CD14-positive monocyte (primary cell): ENCODE data around the gene NR3C1. TPM values are rescaled to one million over a fixed set of nuclear protein-coding genes. Genes with fewer than 3 reads are reported as not detected.

ENCODE experiments used
- DNase-seq, 3 donors: peaks; one replicate each; pipeline ENCODE4 v3.0.0-alpha.2; 2011 to 2022
- H2AFZ ChIP-seq: 2 replicates; pipeline ENCODE4 v1.6.0; 2012; ENCODE audit warnings: mild to moderate bottlenecking, low read depth, low read length, inconsistent platforms; ENCODE audit not compliant: insufficient read depth, poor library complexity, severe bottlenecking
- H3K27ac ChIP-seq, 2 donors: 1 replicate in 1 of 2; 2 replicates in 1 of 2; pipeline ENCODE4 v1.5.1; 2012 to 2013; ENCODE audit warnings: low read length in 2 of 2, control low read depth in 1 of 2, inconsistent platforms in 1 of 2, low read depth in 1 of 2, mild to moderate bottlenecking in 1 of 2
- H3K27me3 ChIP-seq, 2 donors: one replicate each; pipeline versions ENCODE4 v1.6.0 to v1.6.1; 2011 to 2013; ENCODE audit warnings: low read length in 2 of 2; ENCODE audit not compliant: control insufficient read depth in 2 of 2, insufficient read depth in 2 of 2
- H3K36me3 ChIP-seq, 2 donors: replicated peaks in 1 of 2; 1 replicate in 1 of 2; 2 replicates in 1 of 2; pipeline versions ENCODE4 v1.5.1 to v1.6.1; 2012 to 2013; ENCODE audit warnings: low read length in 2 of 2, control low read depth in 1 of 2, inconsistent platforms in 1 of 2, mild to moderate bottlenecking in 1 of 2; ENCODE audit not compliant: insufficient read depth in 2 of 2, control insufficient read depth in 1 of 2
- H3K4me1 ChIP-seq, 2 donors: 1 replicate in 1 of 2; 2 replicates in 1 of 2; pipeline versions ENCODE4 v1.5.1 to v1.6.1; 2012 to 2013; ENCODE audit warnings: low read length in 2 of 2, control low read depth in 1 of 2, inconsistent platforms in 1 of 2, mild to moderate bottlenecking in 1 of 2, moderate library complexity in 1 of 2; ENCODE audit not compliant: insufficient read depth in 2 of 2, control insufficient read depth in 1 of 2
- H3K4me2 ChIP-seq: replicated peaks from 2 replicates; pipeline ENCODE3; 2012; ENCODE audit warnings: low read length, moderate library complexity, mild to moderate bottlenecking; ENCODE audit not compliant: poor library complexity, severe bottlenecking; ENCODE audit errors: extremely low read depth
- H3K4me3 ChIP-seq, 3 experiments: fragments of 200-600 bp in 1 of 3; sonication (generic) in 1 of 3; replicated peaks in 1 of 3; 1 replicate in 2 of 3; 2 replicates in 1 of 3; pipeline ENCODE4 v1.5.1; 2011 to 2013; ENCODE audit warnings: low read length in 3 of 3, mild to moderate bottlenecking in 3 of 3, control low read depth in 2 of 3, low read depth in 2 of 3, inconsistent platforms in 1 of 3, moderate library complexity in 1 of 3
- H3K79me2 ChIP-seq: 2 replicates; pipeline ENCODE4 v1.6.0; 2012; ENCODE audit warnings: mild to moderate bottlenecking, control low read depth, inconsistent platforms, low read length, moderate library complexity; ENCODE audit not compliant: insufficient read depth
- H3K9ac ChIP-seq: 2 replicates; pipeline ENCODE4 v1.6.0; 2017; ENCODE audit warnings: low read length, mild to moderate bottlenecking; ENCODE audit not compliant: insufficient read depth, poor library complexity, severe bottlenecking
- H3K9me3 ChIP-seq, 2 donors: replicated peaks in 1 of 2; 1 replicate in 1 of 2; 2 replicates in 1 of 2; pipeline versions ENCODE4 v1.5.1 to v1.6.1; 2012 to 2013; ENCODE audit warnings: low read length in 2 of 2, control low read depth in 1 of 2; ENCODE audit not compliant: control insufficient read depth in 1 of 2, insufficient read depth in 1 of 2
- H4K20me1 ChIP-seq: 2 replicates; pipeline ENCODE4 v1.6.0; 2012; ENCODE audit warnings: mild to moderate bottlenecking, low read length, control low read depth, moderate library complexity; ENCODE audit not compliant: insufficient read depth
- H3K27ac Mint-ChIP-seq, 7 donors: one replicate each; pipeline ENCODE4 v1.8.0; 2020; ENCODE audit warnings: mild to moderate bottlenecking in 7 of 7, mixed read lengths in 7 of 7, moderate library complexity in 6 of 7, inconsistent platforms in 2 of 7
- H3K27me3 Mint-ChIP-seq, 3 donors: one replicate each; pipeline ENCODE4 v1.8.0; 2021 to 2022; ENCODE audit warnings: low read depth in 3 of 3, mild to moderate bottlenecking in 3 of 3, mixed read lengths in 3 of 3, moderate library complexity in 3 of 3, inconsistent platforms in 1 of 3
- H3K36me3 Mint-ChIP-seq, 2 donors: one replicate each; pipeline ENCODE4 v1.8.0; 2020; ENCODE audit warnings: mixed read lengths in 2 of 2, inconsistent platforms in 1 of 2, mild to moderate bottlenecking in 1 of 2
- H3K4me1 Mint-ChIP-seq: one replicate; pipeline ENCODE4 v1.8.0; 2020; ENCODE audit warnings: mild to moderate bottlenecking, mixed read lengths
- H3K4me3 Mint-ChIP-seq, 2 donors: one replicate each; pipeline ENCODE4 v1.8.0; 2020; ENCODE audit warnings: mild to moderate bottlenecking in 2 of 2, mixed read lengths in 2 of 2, moderate library complexity in 1 of 2
- H3K9me3 Mint-ChIP-seq, 7 donors: one replicate each; pipeline ENCODE4 v1.8.0; 2020 to 2022; ENCODE audit warnings: mixed read lengths in 7 of 7, mild to moderate bottlenecking in 6 of 7, moderate library complexity in 6 of 7, inconsistent platforms in 2 of 7
- WGBS: methylation state at CpG from one replicate; pipeline ENCODE4 v1.1.5; 2013; ENCODE audit warnings: missing lambda C conversion rate; ENCODE audit not compliant: insufficient coverage; 5-methylcytosine and 5-hydroxymethylcytosine counted together
- intact Hi-C, 2 donors: fragments of 100-400 bp; cut with micrococcal nuclease; formaldehyde crosslinking; loops; one replicate each; pipeline versions ENCODE4 v1.15.0 to v1.15.1; 2023
- polyA plus RNA-seq, 3 donors: library from polyadenylated mRNA; depleted of rRNA in 1 of 3; unstranded in 2 of 3; stranded (reverse) in 1 of 3; fragments of 300-500 nt in 2 of 3; fragments of >200 nt in 1 of 3; fragmentation: Illumina TruSeq in 2 of 3; gene quantifications; 1 replicate in 2 of 3; 2 replicates in 1 of 3; pipeline ENCODE4 v1.2.3, GENCODE V29; 2012 to 2021
- TF ChIP-seq, protein P1 (sequence below): fragments of 200-600 bp; IDR thresholded peaks from one replicate; pipeline ENCODE4 v1.8.0; 2022; ENCODE audit warnings: antibody characterized with exemption, mild to moderate bottlenecking

The NR3C1 gene
- polyA plus RNA-seq, 3 donors, result 25.4 to 82.8 (median 75.1) TPM

DNA sequence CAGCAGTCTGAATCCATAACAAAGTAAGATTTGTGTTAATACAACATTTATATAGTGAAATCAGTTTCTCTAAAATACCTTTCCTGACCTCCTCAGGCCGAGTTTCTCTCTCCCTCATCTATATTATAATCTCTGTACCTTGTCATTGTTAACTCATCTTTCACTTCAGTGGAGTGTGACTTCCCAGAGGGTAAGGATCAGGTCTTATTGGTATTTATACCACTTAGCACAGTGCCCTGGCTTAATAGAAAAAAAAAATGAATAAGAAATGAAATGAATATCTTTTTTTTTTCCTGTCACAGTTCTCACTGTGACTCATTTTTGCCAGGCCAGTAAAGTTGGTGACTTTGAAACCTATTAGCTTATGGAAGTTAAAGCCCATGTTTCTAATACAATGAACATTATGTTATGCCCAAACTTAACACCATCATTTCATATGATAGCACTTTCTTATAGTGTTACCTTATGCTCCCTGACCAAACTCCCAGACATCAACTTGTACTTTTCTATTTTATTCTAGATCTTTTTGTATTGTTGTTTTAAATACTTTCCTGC is 90.1 kb downstream of the NR3C1 start:
- peaks cover 20 to 26% of the 10 kb centered on the region in 2 donors for H3K4me1 ChIP-seq
- Mint-ChIP-seq H3K9me3 (no peaks in the 10 kb centered on the region), H3K4me3 (no peak overlapping the region), H3K27ac (peak overlapping the region in 5 of 7 donors; percentile 17 to 91 (median 84)), H3K36me3 (peaks cover 47 to 51% of the 10 kb centered on the region in 2 donors), H3K27me3 (no peaks in the 10 kb centered on the region), H3K4me1 (peaks cover 54% of the 10 kb centered on the region)
- H3K4me3 ChIP-seq, result no peak overlapping the region
- H2AFZ ChIP-seq, result no peak overlapping the region
- H3K9ac ChIP-seq, result no peak overlapping the region
- no CpG with 5 or more reads among the region's 1 CpG for WGBS
- TF ChIP-seq, protein P1, sequence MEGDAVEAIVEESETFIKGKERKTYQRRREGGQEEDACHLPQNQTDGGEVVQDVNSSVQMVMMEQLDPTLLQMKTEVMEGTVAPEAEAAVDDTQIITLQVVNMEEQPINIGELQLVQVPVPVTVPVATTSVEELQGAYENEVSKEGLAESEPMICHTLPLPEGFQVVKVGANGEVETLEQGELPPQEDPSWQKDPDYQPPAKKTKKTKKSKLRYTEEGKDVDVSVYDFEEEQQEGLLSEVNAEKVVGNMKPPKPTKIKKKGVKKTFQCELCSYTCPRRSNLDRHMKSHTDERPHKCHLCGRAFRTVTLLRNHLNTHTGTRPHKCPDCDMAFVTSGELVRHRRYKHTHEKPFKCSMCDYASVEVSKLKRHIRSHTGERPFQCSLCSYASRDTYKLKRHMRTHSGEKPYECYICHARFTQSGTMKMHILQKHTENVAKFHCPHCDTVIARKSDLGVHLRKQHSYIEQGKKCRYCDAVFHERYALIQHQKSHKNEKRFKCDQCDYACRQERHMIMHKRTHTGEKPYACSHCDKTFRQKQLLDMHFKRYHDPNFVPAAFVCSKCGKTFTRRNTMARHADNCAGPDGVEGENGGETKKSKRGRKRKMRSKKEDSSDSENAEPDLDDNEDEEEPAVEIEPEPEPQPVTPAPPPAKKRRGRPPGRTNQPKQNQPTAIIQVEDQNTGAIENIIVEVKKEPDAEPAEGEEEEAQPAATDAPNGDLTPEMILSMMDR, result no peak
- H3K27ac ChIP-seq, result peak overlapping the region in 1 of 2 donors; percentile 62
- H3K27me3 ChIP-seq, result no peaks in the 10 kb centered on the region
- DNase-seq, result peak in 1 of 3 donors; percentile 14
- intact Hi-C loops, result loop anchor here in 1 of 2 donors (5.0 kb wide), 2 partner anchors 34 to 89 kb away; partner anchors contain the start of gene NR3C1
- no peak overlapping the region for H3K4me2 ChIP-seq
- no peaks in the 10 kb centered on the region for H3K9me3 ChIP-seq
- peaks cover 31 to 62% of the 10 kb centered on the region in 2 donors for H3K36me3 ChIP-seq
- peaks cover 100% of the 10 kb centered on the region for H4K20me1 ChIP-seq
- peaks cover 95% of the 10 kb centered on the region for H3K79me2 ChIP-seq

DNA sequence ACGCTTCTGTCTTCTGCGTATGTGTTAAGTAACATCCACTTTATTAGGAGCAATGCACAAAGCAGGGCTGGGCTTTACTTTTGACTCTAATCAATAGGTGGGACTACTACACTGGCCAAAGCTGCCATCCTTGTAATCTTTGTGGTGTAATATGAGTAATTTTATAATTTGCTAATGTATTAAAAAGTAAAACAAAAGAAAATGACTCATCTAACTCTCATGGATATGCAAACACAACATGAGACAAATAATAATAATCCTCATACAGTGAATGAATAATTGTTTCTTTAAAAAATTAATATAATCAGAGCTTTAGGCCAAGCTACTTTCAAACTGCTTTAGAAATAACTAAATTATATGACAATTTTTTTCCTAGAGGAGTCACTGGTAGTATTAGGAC is 90.7 kb downstream of the NR3C1 start:
- no peaks in the 10 kb centered on the region for H3K27me3 ChIP-seq
- no peak overlapping the region for H3K4me2 ChIP-seq
- H3K27ac ChIP-seq, result peak overlapping the region in 1 of 2 donors; percentile 64
- H3K4me1 ChIP-seq, result peaks cover 20 to 26% of the 10 kb centered on the region in 2 donors
- H3K4me3 Mint-ChIP-seq, result no peak overlapping the region
- H3K27ac Mint-ChIP-seq, result no peak overlapping the region
- no peaks in the 10 kb centered on the region for H3K9me3 Mint-ChIP-seq
- H4K20me1 ChIP-seq, result peaks cover 99% of the 10 kb centered on the region
- TF ChIP-seq, protein P1, result no peak
- no peaks in the 10 kb centered on the region for H3K9me3 ChIP-seq
- no peak overlapping the region for H2AFZ ChIP-seq
- H3K79me2 ChIP-seq, result peaks cover 95% of the 10 kb centered on the region
- peaks cover 50 to 56% of the 10 kb centered on the region in 2 donors for H3K36me3 Mint-ChIP-seq
- intact Hi-C loops, result loop anchor here in 1 of 2 donors (5.0 kb wide), 2 partner anchors 34 to 89 kb away; partner anchors contain the start of gene NR3C1
- H3K4me3 ChIP-seq, result no peak overlapping the region
- peaks cover 37 to 67% of the 10 kb centered on the region in 2 donors for H3K36me3 ChIP-seq
- no peak for DNase-seq
- H3K4me1 Mint-ChIP-seq, result peaks cover 54% of the 10 kb centered on the region
- WGBS, result 100% methylated on average over 2 of the region's 2 CpGs
- H3K27me3 Mint-ChIP-seq, result no peaks in the 10 kb centered on the region
- H3K9ac ChIP-seq, result no peak overlapping the region
